GM12878 (cell line): ENCODE data around the gene UBE2D3. TPM values are rescaled to one million over a fixed set of nuclear protein-coding genes. Genes with fewer than 3 reads are reported as not detected.
A peak's percentile ranks its signal among the peaks of the same experiment; 100 is the strongest.

Source experiments
- ASH2L ChIP-seq: fragments of 300-600, 200-600 bp; sonication (generic); IDR thresholded peaks from 2 replicates; pipeline ENCODE4 v1.6.1; 2017; ENCODE audit warnings: low read depth, mild to moderate bottlenecking, borderline replicate concordance
- BACH1 ChIP-seq: fragments of 450-650 bp; IDR thresholded peaks from 2 replicates; pipeline ENCODE4 v1.6.1; 2017; ENCODE audit warnings: mild to moderate bottlenecking, borderline replicate concordance
- E2F8 ChIP-seq: fragments of 450-650 bp; IDR thresholded peaks from 2 replicates; pipeline ENCODE4 v1.6.1; 2018; ENCODE audit warnings: mild to moderate bottlenecking, low read depth, moderate library complexity; ENCODE audit not compliant: partially characterized antibody
- EED ChIP-seq: sonication (generic); IDR thresholded peaks from 2 replicates; pipeline ENCODE4 v1.6.1; 2016; ENCODE audit warnings: antibody characterized with exemption, low read depth
- EZH2 ChIP-seq: IDR thresholded peaks from 2 replicates; pipeline ENCODE4 v1.6.1; 2012; ENCODE audit warnings: low read depth, mild to moderate bottlenecking, control low read depth, inconsistent platforms, low read length, borderline replicate concordance; ENCODE audit not compliant: control insufficient read depth
- FOXK2 ChIP-seq: fragments of 450-650 bp; IDR thresholded peaks from 2 replicates; pipeline ENCODE4 v1.6.1; 2017; ENCODE audit warnings: mild to moderate bottlenecking, moderate library complexity
- GATAD2B ChIP-seq: fragments of 450-650 bp; conservative IDR thresholded peaks from 2 replicates; pipeline ENCODE4 v1.6.1; 2017; ENCODE audit warnings: low read depth, mild to moderate bottlenecking, moderate library complexity
- IKZF2 ChIP-seq, 2 experiments: fragments of 450-650 bp; IDR thresholded peaks; 2 replicates each; pipeline ENCODE4 v1.6.1; 2017; ENCODE audit warnings: mild to moderate bottlenecking in 2 of 2, moderate library complexity in 2 of 2
- IRF4 ChIP-seq: IDR thresholded peaks from 2 replicates; pipeline ENCODE4 v1.6.1; 2011; ENCODE audit warnings: low read depth, low read length
- KDM1A ChIP-seq: fragments of 200-600 bp; sonication (generic); IDR thresholded peaks from 2 replicates; pipeline ENCODE4 v1.6.1; 2016; ENCODE audit warnings: borderline replicate concordance
- MAX ChIP-seq: IDR thresholded peaks from 2 replicates; pipeline ENCODE4 v1.6.1; 2012; ENCODE audit warnings: low read depth, low read length, improper control_type of control experiment
- MYB ChIP-seq: fragments of 150-350 bp; IDR thresholded peaks from 2 replicates; pipeline ENCODE4 v1.6.1; 2014; ENCODE audit warnings: mild to moderate bottlenecking, low read depth, low read length, borderline replicate concordance
- NFIC ChIP-seq: IDR thresholded peaks from 2 replicates; pipeline ENCODE4 v1.6.1; 2012; ENCODE audit warnings: low read depth, mild to moderate bottlenecking, inconsistent platforms, low read length, moderate library complexity
- PAX5 ChIP-seq: IDR thresholded peaks from 2 replicates; pipeline ENCODE4 v1.6.1; 2011; ENCODE audit warnings: low read depth, low read length, borderline replicate concordance
- PAX8 ChIP-seq: fragments of 450-650 bp; IDR thresholded peaks from 2 replicates; pipeline ENCODE4 v1.6.1; 2017; ENCODE audit warnings: mild to moderate bottlenecking, moderate library complexity
- POU2F2 ChIP-seq: IDR thresholded peaks from 3 replicates; pipeline ENCODE4 v1.6.1; 2011; ENCODE audit warnings: low read depth, mild to moderate bottlenecking, low read length, borderline replicate concordance
- RAD21 ChIP-seq: IDR thresholded peaks from 2 replicates; pipeline ENCODE4 v1.6.1; 2011; ENCODE audit warnings: mild to moderate bottlenecking, low read depth, low read length, moderate library complexity; ENCODE audit not compliant: insufficient read depth
- RCOR1 ChIP-seq: conservative IDR thresholded peaks from 2 replicates; pipeline ENCODE4 v1.6.1; 2012; ENCODE audit warnings: low read depth, low read length, improper control_type of control experiment
- RELB ChIP-seq: fragments of 450-650 bp; IDR thresholded peaks from 2 replicates; pipeline ENCODE4 v1.6.1; 2017; ENCODE audit warnings: low read depth, mild to moderate bottlenecking, moderate library complexity
- SPI1 ChIP-seq: IDR thresholded peaks from 2 replicates; pipeline ENCODE4 v1.6.1; 2011; ENCODE audit warnings: low read depth, mild to moderate bottlenecking, low read length, moderate library complexity, borderline replicate concordance; ENCODE audit not compliant: insufficient read depth
- SUZ12 ChIP-seq: fragments of 200-600 bp; sonication (generic); IDR thresholded peaks from one replicate; pipeline ENCODE4 v1.6.1; 2018; ENCODE audit warnings: antibody characterized with exemption, mild to moderate bottlenecking; ENCODE audit not compliant: unreplicated experiment
- ZNF207 ChIP-seq: fragments of 450-650 bp; IDR thresholded peaks from 2 replicates; pipeline ENCODE4 v1.6.1; 2014; ENCODE audit warnings: antibody characterized with exemption, mild to moderate bottlenecking, borderline replicate concordance
- ZSCAN29 ChIP-seq: fragments of 450-650 bp; IDR thresholded peaks from 2 replicates; pipeline ENCODE4 v1.6.1; 2017; ENCODE audit warnings: mild to moderate bottlenecking, moderate library complexity
- ZZZ3 ChIP-seq: IDR thresholded peaks from 2 replicates; pipeline ENCODE4 v1.6.1; 2011; ENCODE audit warnings: low read depth; ENCODE audit not compliant: control insufficient read depth, insufficient read length
- polyA plus RNA-seq, 11 experiments: library from polyadenylated mRNA; depleted of rRNA in 4 of 11; unstranded in 6 of 11; stranded (reverse) in 5 of 11; fragments of >200 nt; fragmentation: Nextera tagmentation in 4 of 11; fragmentation: Illumina TruSeq in 1 of 11; extraction: Ambion mirVana in 4 of 11; extraction: Trizol in 1 of 11; gene quantifications; 1 replicate in 1 of 11; 2 replicates in 10 of 11; pipeline versions ENCODE4 v1.2.1 to v1.2.3, GENCODE V29; 2011 to 2016; ENCODE audit warnings: inconsistent platforms in 2 of 11, missing spikeins in 2 of 11, low read depth in 1 of 11
- total RNA-seq, 4 experiments: library from RNA; depleted of rRNA in 3 of 4; stranded (reverse); fragments of >200 nt in 3 of 4; fragmentation: Illumina TruSeq in 1 of 4; extraction: Trizol in 1 of 4; gene quantifications; 2 replicates each; pipeline versions ENCODE4 v1.2.1 to v1.2.3, GENCODE V29; 2013 to 2021

Gene UBE2D3
- total and polyA plus RNA-seq, 10 of the 15 experiments (the other 5 are each of a cell fraction or from before 2014, with no cell fraction given): 162 to 572 (median 395) TPM

GRCh38 chr4:102826890-102827673, at the start of gene UBE2D3 (continued):
- TF ChIP-seq IRF4: no peak; the same call in none of the 2 replicates
- TF ChIP-seq MYB: 0 out of 2 replicates have a peak, but pooled peaks have one; percentile 48
- TF ChIP-seq BACH1: peak; percentile 96
- no peak for TF ChIP-seq NFIC
- no peak for TF ChIP-seq RCOR1
- no peak for TF ChIP-seq SUZ12
- no peak; the same call in 1 of the 2 replicates for TF ChIP-seq ASH2L
- no peak for TF ChIP-seq KDM1A
- TF ChIP-seq RAD21: 0 out of 2 replicates have a peak, but pooled peaks have one; percentile 7
- TF ChIP-seq IKZF2 (IDR thresholded peaks at IDR 0.05): peak; percentile 51 to 73
- no peak for TF ChIP-seq E2F8
- peak; percentile 79 for TF ChIP-seq MAX
- TF ChIP-seq EED: no peak
- no peak for TF ChIP-seq ZSCAN29
- TF ChIP-seq RELB: no peak
- TF ChIP-seq POU2F2: peak; percentile 56; the same call in 2 of the 3 replicates
- no peak for TF ChIP-seq ZZZ3
- TF ChIP-seq EZH2: no peak
- TF ChIP-seq ZNF207: 0 out of 2 replicates have a peak, but pooled peaks have one; percentile 73
- TF ChIP-seq FOXK2: no peak; the same call in 1 of the 2 replicates
- no peak for TF ChIP-seq PAX8
- 0 out of 2 replicates have a peak, but pooled peaks have one; percentile 1 for TF ChIP-seq SPI1
- TF ChIP-seq GATAD2B: peak; percentile 94
- no peak; the same call in 1 of the 2 replicates for TF ChIP-seq PAX5
